Activated CD4-positive, alpha-beta T cell treated with anti-CD3 and anti-CD28 coated beads for 1 hour (primary cell): Measurements from ENCODE around the gene GPR179.

Experiments
- DNase-seq: peaks from one replicate; pipeline ENCODE4 v3.0.0-alpha.2; 2020

Gene GPR179

GRCh38 chr17:38345743-38346142 lies 2.0 kb upstream of the GPR179 start:
- DNase-seq, result no peak

DNA sequence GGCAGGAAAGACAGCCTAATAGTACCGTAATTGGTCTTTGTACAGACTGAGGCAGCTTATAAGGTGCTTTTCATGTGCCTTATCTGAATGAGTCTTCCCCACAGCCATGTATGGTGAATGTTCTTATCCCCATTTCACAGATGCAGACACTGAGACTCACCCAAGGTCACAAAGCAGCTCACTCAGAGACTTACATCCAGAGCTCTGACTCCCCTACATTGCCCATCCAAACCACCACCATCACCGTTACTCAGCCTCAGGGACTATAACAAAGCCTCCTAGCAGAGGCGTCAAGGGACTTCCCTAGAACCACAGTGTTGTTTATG lies 627 bp upstream of the GPR179 start:
- no peak for DNase-seq

DNA sequence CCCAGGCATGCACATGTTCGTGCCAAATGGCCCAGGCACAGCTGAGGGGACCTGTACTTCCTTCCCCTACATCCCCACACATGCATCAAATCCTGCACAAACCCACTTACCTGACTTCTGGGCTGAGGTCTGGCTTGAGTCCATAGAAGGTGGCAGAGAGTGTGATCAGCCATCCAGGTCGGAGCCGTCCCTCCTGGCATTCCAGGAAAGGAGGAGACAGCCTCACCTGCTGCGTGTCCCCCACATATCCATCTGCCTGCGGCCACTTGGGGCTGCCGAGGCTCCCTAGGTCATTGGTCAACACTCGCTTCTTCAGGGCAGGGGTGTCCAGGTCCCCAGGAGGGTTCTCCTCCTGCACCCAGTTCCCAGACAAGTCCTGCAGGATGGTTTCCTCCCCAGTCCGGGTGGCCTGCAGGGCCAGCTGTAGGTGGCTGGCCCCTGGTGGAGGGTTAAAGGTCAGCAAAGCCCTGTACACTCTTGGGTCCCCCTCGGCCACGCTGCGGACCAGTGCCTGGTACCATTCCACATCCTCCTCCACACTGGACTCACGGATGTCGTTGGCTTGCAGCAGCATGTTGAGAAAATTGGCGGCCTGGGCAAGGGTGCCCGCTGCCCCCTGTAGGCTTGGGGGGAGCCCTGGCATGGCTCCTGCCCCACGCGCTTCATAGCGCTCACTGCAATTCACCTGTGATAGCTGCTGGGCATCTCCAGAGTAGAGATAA lies 709 bp downstream of the GPR179 start:
- DNase-seq, result no peak

- no peak for DNase-seq
These were observed 2.6 kb downstream of the GPR179 start for GRCh38 chr17:38341035-38341721.

DNA sequence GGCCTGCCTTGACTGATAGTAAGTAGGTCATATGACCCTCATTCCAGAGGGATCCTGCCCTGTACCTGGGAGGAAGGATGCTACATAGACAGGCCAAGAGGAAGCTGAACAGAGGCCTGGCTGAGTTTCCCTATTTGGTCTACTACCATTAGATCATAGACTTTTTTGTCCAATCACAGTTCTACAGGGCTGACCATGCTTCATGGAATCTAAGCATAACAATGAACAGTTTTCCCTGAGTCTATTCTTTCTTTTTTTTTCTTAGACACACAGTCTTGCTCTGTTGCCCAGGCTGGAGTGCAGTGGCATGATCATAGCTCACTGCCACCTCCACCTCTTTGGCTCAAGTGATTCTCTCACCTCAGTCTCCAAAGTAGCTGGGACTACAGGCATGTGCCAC lies 3.9 kb downstream of the GPR179 start:
- DNase-seq, result no peak

DNA sequence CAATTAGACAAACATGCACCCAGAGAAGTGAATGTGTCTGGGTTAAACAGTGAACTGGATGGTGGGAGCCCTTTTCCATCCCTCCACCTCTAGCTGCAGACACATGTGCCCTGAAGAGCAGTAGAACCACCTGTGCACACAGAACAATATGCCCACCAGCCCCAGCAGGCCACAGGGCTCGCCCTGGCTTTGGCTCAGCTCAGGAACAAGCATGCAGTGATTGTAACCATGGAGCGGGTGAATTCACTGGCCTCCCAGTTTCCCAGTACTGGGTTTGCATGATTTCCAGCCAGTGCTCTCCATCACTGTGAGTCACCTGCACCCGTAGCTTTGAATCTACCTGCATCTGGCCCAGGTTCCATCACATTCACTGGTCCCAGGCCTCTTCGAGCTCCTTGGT lies 5.2 kb downstream of the GPR179 start:
- no peak for DNase-seq

- no peak for DNase-seq
These were observed 5.7 kb downstream of the GPR179 start for GRCh38 chr17:38338053-38338452.

DNA sequence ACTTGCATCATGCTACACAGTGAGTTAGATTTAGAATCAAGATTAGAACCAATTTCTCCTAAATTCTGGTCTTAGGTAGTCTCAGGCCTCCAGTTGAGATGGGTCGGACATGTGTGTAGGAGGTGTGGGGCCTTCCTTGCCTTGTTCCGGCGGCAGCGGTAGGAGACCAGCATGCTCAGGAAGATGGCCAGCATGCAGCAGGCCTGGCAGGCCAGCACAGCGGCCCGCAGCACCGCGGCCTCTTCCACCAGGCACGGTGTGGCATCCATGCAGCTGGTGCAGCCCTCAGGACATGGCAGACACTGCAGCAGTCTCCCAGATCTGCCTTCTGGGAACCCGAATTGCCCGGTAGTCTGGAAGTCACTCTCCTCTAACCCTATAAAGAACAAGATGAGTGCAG lies 6.9 kb downstream of the GPR179 start:
- no peak for DNase-seq

- no peak for DNase-seq
These were observed 9.0 kb downstream of the GPR179 start for GRCh38 chr17:38334480-38335364.

DNA sequence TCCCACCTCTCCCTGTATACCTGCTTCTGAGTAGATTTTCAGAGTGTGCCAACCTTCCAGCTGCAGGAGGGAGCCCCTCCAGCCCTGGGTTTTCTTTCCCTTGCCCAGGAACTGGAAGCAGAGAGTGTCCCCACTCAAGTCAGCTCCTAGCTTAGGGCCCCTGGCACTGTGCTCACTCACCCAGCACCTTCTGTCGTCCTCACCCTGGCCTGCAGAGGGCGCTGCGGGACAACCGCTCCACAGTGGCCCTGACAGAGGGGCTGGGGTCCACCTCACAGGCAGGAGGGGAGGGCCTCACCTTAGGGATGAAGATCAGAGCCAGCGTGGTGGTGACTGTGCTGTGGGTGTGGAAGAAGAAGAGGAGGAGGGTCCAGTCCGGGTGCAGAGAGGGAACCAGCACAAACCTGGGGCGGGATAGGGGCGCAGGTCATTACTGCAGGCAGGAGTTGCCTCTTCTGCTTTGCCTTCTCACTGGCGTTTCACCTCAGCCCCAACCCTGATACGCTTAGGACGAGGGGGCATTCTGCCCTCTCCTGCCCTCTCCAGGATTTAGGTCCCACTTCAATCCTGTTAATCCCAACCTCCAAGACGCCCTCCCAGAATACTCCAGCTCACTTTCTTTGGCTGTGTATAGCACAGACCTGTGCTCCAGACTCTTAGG lies 10.0 kb downstream of the GPR179 start:
- no peak for DNase-seq

GRCh38 chr17:38332735-38333134 lies 11.0 kb downstream of the GPR179 start:
- no peak for DNase-seq

DNA sequence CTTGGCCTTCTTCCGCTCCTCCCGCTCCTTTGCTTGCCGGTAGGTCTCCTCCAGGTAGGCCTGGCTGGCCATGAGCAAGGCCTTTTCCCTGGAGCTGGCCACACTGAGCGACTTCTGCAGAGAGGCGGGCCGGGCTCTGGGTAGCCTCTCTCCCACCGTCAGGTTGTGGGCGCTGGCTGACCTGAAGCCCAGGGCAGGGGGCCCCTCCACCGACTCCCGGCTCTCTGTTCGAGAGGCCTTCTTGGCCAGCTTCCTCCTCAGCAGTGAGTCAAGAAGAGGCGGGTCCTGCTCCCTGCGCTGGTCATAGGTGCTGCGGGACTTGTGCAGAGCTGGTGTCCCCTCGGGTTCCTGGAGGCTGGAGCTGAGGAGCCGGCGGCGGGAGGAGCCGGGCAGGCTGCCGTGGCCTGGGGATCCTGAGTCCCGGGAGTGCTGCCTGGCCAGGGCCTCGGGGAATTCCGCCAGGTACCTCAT lies 12.8 kb downstream of the GPR179 start:
- no peak for DNase-seq

GRCh38 chr17:38329808-38330730 lies 13.7 kb downstream of the GPR179 start:
- no peak for DNase-seq

GRCh38 chr17:38329284-38329683 lies 14.5 kb downstream of the GPR179 start:
- DNase-seq, result no peak

DNA sequence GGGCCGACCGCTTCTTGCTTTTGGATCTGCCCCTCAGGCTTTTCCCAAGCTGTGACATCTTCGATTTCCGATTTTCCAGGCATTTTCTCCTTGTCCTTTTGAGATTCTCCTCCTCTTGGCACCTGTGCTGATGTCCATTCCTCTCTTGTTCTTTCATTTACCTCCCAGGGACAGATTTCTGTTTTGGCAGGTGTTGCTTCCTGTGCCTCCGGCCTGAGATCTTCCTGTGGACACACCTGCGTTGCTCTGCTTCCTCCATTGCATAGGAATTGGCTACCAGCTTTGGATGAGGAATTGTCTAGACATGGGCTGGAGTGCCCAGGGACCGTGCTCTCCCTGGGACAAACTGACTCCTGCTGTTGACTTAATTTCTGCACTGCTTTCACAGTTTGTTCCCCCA lies 15.1 kb downstream of the GPR179 start:
- DNase-seq, result no peak

DNA sequence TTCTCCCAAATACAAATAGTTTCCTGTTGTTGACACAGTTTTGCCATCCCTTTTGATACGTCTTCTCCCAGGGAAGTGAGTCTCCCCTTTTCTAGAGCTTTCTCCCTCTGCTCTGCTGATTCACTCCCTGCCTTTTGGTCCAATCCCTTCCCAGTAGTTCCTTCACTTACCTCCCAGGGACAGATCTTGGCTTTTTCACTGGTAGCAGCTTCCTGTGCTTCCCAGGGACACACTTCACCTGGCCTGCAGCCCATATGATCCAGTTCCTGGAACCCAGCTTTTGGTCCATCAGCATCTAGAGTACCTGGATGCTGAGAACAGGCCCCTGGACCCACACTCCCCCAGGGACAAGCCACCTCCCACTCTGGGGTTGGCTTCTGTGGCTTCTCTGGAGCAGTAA lies 15.8 kb downstream of the GPR179 start:
- DNase-seq, result no peak

GRCh38 chr17:38326996-38327792 lies 16.6 kb downstream of the GPR179 start:
- DNase-seq, result no peak

GRCh38 chr17:38325221-38325851 lies 18.4 kb downstream of the GPR179 start:
- DNase-seq, result no peak

GRCh38 chr17:38324772-38325171 lies 19.0 kb downstream of the GPR179 start:
- DNase-seq, result no peak

DNA sequence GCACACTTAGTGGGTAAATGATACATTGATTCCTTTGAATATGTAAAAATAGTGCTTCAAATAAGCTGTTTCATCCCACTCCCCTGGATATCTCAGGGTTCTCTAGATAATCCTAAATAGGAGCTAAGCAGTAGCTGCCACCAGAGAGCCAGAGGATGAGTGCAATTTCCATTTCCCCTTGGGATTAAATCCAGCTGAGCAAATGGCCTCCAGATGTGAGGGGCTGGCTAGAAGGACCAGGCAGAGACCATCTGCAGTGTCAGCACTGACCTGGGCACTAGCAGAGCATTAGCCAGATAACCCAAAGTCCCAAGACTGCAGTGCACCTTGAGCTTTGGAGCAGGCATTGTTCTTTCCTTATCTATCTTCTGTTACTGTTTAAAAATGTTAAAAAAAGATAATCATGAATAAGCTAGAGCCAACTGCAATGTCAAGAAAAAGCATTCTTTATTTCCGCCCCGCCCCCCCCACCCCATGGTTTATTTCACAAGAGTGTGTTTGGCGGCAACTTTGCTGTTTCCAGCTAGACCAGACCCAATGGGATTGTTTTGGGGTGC lies 19.5 kb downstream of the GPR179 start:
- DNase-seq, result no peak
